GM19043 (cell line): ENCODE results near the gene GRIN2A.
"Not testable (repeated sequence)": the region's sequence is repeated elsewhere in the genome, so short reads cannot be mapped to it uniquely, and the experiment has no call there.

Source experiments
- ATAC-seq: cut with Tn5 transposase; IDR thresholded peaks from one replicate; pipeline ENCODE4 v1.9.1; 2021; ENCODE audit warnings: low read depth; ENCODE audit not compliant: unreplicated experiment

GRIN2A gene

GRCh38 chr16:9875981-9876380, 306.2 kb downstream of the GRIN2A start:
- ATAC-seq, result not testable (repeated sequence)

- ATAC-seq, result no peak
Measured at GRCh38 chr16:9874219-9874618, 308.0 kb downstream of the GRIN2A start.

- no peak for ATAC-seq
Measured at GRCh38 chr16:9870962-9871361, 311.3 kb downstream of the GRIN2A start.

DNA sequence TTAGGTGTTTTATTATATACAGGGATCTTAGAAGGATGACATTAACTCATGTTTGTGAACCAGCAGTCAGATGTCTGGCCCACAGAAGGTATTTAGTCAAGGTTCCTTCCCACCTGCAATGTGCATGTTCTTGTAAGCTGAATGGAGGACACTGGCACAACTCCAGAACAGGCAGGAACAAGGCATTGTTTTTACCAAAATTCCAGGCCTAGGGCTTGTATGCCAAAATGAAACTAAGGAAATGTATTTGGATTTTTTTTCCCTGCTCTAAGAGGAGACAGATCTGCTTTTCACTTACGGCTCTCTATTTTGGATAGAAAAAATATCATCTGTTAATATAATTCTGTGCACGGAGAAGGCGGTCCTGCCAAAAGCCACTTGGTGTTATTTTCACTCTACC, 312.5 kb downstream of the GRIN2A start:
- ATAC-seq, result no peak

GRCh38 chr16:9868606-9869149, 313.6 kb downstream of the GRIN2A start:
- ATAC-seq, result no peak

- ATAC-seq, result no peak
Measured at GRCh38 chr16:9867176-9867575, 315.1 kb downstream of the GRIN2A start.

DNA sequence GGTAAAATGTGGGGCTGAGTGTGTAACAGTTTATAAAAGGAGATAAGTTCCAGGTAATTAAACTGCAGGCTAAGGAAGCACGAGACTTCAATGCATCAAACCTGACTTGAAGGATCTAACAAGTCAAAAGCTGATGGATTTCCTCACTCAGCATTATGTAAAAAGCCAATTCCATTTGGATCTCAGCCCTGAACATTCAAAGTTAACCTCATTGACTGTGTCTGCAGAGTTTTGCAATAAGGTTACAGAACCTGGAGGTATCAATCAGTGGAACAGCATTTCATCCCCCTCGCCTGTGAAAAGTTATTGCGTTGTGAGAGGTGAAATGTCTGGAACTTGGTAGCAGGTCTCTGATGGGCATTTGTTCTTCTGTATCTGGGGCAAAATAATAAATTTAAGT, 317.8 kb downstream of the GRIN2A start:
- ATAC-seq, result no peak

DNA sequence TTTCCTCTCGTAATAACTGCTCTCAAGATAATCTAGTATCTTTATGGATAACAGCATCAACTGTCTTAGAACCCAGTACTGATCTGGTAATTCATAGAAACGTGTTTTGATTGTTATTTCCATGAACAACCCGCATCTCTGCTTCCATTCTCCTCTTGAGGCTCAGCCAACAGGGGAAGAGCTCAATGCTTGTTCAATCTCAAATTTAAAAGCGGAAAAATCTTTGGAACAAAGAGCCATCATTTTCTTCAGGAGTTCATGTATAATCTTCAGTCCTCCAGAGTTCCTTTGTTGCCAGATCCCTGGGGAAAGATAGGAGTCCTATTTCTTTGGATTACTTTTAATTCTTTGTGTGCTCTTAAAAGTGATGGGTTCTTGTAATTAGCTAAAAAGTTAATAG, 319.9 kb downstream of the GRIN2A start:
- ATAC-seq, result no peak

DNA sequence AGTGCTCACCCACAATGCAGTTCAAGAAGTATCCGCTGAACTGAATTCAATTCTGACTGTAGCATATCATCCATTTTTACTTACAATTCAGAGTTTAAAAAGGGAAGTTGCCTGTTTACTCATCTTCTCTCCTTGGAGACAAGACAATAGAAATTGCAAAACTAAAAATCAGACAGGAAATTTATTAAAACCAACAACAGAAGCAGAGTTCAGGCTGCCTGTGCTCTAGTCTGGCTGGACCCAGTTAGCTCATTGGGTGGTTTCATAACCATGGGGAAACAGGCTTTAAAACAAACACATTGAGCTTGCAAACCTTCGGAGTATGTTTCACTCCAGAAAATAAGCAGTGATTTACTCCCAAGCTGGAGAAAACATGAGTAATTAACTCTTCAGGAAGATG, 321.4 kb downstream of the GRIN2A start:
- ATAC-seq, result no peak

GRCh38 chr16:9859701-9860327, 322.4 kb downstream of the GRIN2A start:
- ATAC-seq, result no peak

- no peak for ATAC-seq
Measured at GRCh38 chr16:9854675-9855074, 327.6 kb downstream of the GRIN2A start.

DNA sequence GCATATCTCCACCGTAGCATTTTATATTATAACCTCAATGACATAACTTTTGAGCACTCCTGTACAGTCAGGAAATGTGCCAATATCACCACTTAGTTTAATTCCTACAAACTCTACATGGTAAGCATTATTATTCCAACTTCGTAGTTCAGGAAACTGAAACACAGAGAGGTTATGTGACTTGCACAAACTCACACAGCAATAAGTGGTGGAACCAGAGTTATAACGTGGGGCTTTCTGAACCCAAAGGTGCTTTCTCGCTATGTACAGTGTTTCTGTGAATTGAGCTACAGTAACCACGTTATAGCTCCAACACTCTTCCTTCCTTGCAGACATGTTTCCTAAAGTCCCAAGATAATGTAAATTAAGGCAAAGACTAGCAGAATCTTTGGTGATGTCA, 330.2 kb downstream of the GRIN2A start:
- ATAC-seq, result no peak

- no peak for ATAC-seq
Measured at GRCh38 chr16:9850817-9851216, 331.4 kb downstream of the GRIN2A start.

DNA sequence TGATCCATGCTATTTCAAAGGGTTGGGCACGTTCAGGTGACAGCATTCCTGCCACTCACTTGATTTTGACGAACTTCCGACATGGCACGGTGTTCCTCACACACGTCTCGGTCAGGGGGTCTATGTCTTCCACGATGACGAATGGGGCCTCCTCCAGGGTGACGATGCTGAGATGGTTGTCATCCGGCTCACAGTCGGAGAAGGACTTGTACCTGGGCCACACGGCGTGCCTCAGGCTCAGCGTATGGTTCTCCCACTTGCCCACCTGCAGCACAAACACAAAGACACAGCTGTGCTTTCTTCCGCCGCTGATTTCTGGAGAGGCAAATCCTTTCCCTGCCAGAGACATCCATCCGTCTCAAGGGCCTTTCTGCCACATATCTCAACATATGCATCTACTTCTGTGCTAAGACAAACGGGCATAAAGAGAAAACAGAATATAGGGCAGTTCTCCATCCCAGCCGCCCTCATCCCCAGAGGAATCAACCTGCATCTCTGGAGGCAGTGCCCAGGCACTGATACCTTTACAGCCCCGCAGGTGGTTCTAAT, 332.5 kb downstream of the GRIN2A start:
- ATAC-seq, result no peak

DNA sequence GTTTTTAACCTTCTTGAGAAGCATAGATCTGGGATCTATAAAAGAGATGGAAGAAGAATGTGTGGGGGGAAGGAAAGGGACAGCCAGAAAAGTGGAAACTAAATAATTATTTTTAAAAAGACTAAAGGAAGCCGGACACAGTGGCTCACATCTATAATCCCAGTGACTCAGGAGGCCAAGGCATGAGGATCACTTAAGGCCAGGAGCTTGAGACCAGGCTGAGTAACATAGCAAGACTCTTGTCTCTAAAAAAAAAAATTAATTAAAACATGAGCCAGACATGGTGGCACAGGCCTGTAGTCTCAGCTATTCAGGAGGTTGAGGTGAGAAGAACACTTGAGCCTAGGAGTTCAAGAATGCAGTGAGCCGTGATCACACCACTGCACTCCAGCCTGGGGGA, 335.1 kb downstream of the GRIN2A start:
- no peak for ATAC-seq

DNA sequence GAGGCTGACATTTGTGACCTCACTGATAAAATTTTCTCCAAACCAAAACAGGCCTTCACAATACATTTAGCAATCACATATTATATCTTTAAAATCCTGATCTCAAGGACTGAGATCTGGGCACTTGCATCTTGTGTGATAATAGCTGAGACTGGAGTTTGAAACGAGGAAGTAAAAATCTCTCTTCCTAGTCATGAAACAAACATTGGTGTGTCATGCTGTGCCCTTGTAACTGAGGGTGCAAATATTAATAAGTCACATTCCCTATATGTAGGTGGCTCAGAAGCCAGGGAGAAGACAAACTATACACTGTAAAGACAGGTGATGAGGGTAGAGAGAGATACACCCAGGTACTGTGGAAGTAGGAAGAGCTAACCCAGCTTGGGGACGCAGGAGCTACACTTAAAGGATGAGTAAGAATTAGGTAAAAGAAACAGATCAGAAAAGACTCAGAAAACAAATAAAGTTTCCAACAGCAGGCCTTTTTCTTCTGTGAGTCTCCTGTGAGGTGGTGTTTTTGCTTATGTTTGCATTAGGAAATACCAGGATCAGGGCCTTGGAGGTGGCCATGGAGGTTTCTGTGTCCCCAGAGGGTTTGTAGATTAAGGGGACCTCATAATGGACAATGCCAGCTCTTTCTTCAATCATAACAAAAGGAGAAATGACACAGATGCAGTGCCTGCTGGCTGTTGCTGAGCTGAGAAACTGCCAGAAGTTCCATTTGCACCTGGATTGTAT, 335.7 kb downstream of the GRIN2A start:
- ATAC-seq, result no peak

DNA sequence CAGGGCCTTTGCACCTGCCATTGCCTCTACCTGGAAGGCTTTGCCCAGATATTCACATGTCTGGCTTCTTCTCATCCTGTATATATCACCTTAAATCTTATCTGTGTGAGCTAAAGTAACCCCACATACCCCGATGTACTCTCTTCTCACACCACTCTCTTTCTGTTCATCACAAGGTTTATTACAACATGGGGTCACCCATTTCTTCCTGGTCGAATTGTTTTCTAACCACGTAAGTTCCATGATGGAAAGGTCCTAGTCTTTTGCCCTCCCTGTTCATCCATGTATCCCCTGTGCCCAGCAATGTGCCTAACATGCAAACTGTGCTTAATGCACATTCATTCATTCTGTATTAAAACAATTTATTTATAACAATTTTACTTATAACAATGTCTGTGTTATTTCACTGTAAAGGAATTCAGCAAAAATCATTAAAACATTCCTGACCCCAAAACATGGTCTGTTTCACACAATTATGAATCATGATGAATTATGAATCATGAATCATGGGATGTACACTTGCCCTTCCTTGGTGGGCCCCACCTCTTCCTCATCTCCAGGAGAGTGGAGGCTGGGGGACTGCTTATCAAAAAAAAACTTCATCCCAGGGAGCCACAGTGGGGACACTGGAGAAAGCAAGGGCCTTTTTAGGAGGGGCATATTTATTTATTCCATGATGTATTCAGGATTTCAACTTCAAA, 336.4 kb downstream of the GRIN2A start:
- no peak for ATAC-seq

- ATAC-seq, result no peak
Measured at GRCh38 chr16:9844361-9844760, 337.9 kb downstream of the GRIN2A start.

- no peak for ATAC-seq
Measured at GRCh38 chr16:9843424-9844018, 338.7 kb downstream of the GRIN2A start.

DNA sequence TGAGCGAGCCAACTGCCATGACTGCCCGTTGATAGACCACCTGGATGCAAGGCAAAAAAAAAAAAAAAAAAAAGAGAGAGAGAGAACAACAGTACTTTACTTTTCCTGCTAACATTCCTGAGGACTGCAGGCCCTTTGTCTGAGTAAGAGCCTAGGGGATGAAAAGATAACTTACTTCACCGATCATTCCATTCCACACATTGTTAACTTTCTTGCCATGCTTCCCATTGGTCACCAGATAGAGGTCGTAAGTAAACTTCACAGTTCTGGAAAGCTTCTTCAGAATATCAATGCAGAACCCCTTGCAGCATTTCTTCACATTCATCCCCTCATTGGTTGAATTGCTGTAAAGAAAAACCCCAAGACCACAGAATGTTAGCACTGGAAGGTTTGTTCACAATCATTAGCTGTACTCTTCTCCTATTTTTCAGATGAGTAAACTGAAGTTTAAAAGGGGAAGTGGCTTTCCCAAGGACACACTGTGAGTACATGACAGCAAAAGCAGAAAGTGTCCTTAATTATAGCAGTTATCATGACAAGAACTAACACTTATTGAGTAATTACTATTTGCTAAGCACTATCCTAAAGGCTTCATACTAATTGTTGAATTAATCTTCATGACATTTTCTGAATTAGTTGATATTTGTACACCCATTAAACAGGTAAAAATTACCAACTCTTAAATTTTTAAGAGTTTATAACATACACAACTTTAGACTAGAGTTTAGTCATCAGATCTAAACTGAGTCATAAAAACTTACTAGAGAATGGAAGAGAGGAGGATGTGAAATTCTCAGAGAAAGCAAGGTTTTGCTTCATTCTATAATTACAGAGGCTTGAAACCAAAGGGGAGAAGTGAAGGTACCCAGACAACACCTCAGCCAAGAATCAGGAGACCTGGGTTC, 341.2 kb downstream of the GRIN2A start:
- ATAC-seq, result peak; percentile 57
